Activated CD4-positive, alpha-beta T cell treated with anti-CD3 and anti-CD28 coated beads, Interleukin-2, amount 50 U/mL, for 16 hours (primary cell): ENCODE results near the gene FBH1.
"Not testable (repeated sequence)": the region's sequence is repeated elsewhere in the genome, so short reads cannot be mapped to it uniquely, and the experiment has no call there.

Experiments used
- DNase-seq: peaks from one replicate; pipeline ENCODE4 v3.0.0-alpha.2; 2020

The FBH1 gene

GRCh38 chr10:5876181-5876768, 13.8 kb upstream of the FBH1 start:
- no peak for DNase-seq

GRCh38 chr10:5877041-5877440, 13.0 kb upstream of the FBH1 start:
- DNase-seq, result not testable (repeated sequence)

DNA sequence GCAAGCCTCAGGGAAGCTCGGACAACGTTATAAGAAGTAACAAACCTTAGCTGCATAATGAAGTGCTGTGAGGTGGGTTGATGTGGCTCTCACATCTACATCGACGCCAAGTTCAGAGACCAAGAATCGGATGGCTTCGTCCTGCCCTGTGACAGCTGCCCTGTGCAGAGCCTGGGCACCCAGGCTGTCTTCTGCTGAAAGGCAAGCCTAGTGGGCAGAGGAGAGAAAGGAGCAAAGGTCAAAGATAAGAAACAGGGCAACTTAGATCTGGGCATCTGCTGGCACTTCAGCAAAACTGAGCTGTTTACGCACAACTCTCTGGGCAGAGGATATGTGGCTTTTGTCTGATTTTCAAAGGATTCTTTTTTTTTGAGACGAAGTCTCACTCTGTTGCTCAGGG, 7.1 kb upstream of the FBH1 start:
- no peak for DNase-seq

DNA sequence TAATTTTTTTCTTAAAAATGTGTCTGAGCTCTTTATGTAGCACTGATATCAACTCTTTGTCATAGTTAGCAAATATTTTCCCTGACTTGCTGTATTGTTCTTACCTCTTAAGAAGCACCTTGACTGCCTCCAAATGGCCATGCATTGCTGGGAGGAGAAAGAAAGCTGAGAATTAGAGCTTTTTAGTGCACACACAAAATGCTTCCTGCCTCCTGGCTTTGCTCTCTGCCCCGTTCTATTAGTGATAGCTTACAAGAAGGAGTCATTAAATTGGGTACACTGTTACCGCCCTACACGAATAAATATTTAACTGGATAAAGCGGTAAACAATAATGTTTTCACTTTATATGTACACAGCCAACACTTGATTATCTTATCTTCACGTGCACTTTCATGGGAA, 4.4 kb upstream of the FBH1 start:
- no peak for DNase-seq

DNA sequence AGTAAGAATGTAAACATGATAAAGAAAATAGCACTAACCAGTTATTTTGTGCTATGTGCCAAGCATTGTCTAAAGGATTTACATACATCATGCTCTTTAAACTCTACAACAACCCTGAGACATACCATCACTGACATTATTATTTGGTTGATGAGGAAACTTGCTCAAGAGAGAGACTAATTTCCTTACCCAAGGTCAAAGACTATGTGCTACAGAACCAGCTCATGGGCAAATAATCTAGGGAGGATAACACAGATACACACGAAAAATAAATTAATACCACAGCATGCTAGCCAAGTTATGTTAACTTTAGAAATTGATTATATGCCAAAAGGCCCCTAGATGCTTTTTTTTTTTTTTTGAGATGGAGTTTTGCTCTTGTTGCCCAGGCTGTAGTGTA, 3.0 kb upstream of the FBH1 start:
- no peak for DNase-seq

DNA sequence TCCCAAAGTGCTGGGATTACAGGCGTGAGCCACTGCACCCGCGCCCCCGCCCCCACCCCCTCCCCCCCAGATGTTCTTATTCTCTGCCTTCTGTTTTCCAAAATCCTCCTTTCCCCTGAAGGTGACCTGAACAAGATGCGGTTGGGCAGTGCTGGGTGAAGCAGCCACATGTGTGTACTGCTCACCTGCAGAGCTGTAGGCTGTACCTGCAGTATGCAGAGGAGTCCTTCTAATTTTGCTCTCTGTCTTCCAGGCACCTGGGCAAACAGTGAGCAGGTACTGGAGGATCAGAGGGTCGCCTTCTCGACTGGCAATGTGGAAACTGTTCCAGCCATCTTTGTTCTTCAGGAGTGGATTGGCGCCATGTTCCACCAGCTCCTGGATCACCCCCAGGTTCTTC, 2.4 kb upstream of the FBH1 start:
- no peak for DNase-seq

- DNase-seq, result no peak
These were observed 1.7 kb upstream of the FBH1 start for GRCh38 chr10:5888351-5888750.

DNA sequence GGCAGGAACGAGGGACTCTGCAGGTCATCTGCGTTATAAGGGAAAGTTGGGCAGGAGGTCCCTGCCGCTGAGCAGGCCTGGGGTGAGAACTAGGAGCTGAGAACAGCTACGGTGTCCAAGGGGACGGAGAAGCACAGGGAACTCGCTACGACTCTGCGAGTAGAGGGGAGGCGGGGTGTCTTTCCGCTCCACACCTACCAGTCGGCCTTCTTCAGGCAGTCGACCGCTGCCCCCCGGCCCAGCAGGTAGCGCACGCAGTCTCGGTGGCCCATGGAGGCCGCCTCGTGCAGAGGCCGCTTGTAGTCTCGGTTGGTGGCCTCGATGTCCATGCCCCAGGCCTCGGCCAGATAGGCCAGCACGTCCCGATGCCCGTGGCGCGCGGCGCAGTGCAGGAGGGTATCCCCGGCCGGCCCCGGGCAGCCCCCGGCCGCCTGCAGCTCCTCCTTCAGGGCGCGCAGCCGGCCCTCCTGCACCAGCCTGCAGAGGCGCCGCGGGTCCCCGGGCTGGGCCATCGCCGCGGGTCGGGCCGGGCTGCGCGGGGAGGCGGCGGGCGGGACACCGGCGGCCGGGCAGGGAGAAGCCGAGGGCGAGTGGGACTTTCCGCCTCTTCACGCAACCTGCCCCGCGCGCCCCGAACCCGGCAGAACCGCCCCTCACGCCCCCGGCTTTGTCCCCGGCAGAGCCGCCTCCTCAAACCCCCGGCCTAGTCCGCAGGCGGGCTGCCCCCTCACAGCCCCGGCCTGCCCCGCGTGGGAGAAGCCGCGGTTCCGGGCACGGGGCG, 1.0 kb upstream of the FBH1 start:
- DNase-seq, result peak; percentile 38

- DNase-seq, result peak; percentile 20
These were observed 441 bp downstream of the FBH1 start for GRCh38 chr10:5890452-5890915.

DNA sequence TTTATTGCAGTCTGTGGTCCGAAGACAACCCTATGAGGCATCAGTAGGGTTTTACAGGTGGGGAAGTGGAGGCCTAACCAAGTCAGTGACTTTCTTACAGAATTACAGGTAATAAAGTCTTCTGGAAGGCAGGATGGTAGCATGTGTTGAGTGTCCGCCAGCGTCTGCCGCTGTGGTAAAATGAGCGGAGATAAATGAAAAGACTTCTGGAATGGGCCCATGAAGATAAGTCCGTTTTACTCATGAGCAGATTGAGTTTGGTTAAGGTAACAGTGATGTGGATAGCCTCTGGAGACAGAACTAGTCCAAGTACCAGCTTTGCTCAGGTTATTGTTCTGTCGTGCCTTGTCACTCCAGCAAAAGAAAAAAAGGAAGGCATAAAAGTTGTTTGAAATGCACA, 966 bp downstream of the FBH1 start:
- no peak for DNase-seq

DNA sequence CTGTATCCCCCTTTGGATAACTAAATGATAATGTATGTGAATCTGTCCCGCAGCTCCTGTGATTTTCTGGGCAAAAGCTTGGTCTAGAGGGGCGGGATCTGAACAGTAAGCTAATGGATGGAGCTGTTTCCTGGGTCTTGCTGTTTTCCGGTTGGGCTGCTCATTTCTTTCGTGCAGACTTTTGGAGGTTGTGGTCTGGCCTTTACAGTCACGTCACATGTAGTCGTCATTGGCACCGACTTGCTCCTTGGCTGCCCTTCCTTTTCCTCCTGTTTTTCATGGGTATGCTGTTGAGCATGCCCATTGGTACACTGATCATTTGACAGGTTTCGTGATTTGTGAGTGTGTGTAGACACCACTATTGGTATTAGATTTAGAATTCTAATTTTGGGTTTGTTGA, 2.0 kb downstream of the FBH1 start:
- DNase-seq, result no peak

GRCh38 chr10:5893321-5893720, 3.3 kb downstream of the FBH1 start:
- no peak for DNase-seq

DNA sequence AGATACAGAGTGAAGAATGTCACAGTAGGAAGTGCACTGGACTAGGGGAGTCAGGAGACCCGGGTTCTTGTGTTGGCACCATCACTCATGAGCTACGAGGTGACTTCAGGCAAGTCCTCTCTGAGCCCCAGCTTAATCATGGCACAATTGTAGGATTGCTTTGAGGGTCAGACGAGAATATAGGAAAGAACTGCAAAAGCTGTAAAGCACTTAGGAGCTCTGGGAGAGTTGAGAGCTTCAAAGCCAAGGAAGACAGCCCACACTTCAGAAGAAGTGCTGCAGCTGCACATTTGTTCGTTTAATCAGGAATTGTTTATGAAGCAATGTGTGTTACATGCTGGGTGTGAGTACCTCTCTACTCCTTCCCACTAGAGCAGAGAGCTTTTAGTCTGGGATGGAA, 4.4 kb downstream of the FBH1 start:
- DNase-seq, result no peak

- DNase-seq, result no peak
These were observed 4.8 kb downstream of the FBH1 start for GRCh38 chr10:5894873-5895272.

- no peak for DNase-seq
These were observed 5.3 kb downstream of the FBH1 start for GRCh38 chr10:5895365-5895764.

DNA sequence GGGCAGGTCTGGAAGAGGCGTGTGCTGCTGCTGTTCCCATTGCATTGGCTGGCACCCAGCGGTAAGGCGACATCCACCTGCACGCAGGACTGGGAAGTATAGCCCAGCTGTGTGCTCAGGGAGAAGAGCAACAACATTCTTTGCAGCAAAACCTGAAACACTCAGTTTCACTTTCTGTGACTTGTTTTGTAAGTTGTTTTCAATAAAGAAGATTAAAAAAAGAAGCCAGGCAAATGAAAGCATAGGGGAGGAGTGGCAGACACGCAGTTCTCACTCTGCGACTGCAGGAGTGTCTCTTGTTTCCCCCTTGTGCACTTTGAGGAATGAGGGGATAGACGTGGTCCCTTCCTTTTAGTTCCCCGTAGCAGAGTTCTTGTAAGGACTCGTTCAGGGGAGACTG, 5.8 kb downstream of the FBH1 start:
- no peak for DNase-seq

DNA sequence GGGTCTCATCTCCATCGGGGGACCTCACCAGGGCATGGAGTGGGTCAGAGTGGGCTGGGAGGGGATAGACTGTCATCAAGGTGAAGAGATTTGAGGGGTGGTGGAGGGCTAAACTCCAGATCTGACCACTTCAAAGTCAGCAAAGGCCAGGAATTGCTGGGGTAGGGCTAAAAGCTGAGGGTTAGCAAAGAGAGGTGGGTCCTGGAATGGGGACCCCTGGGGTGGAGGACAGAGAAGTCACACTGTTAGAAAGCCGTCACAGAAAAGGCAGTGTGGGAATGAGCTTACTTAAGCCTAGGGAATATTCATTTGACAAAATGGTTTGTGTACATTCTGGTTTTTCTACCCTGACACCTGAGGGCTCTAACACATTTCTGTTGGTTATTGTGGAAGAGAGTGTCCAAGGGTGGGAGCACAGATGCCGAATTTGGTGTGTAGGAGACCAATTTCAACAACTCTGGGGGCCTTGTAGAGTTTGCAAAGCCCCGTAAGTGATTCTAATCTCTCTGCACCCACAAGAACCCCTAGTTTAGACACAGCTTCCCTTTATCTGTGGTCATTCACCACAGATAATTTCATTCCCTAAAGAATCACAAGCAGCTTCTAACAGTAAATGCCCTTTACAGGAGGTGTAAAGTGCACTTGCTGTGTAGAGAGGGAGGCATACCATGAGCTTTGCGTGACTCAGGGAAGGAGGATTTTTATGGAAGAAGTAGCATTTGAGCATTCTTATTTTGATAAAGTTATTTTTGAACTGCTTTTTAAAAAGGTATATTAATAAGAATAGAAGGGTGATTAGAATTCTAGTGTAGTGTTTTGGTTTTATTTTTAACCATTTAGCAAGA, 6.4 kb downstream of the FBH1 start:
- no peak for DNase-seq

GRCh38 chr10:5897053-5897340, 7.0 kb downstream of the FBH1 start:
- DNase-seq, result no peak

DNA sequence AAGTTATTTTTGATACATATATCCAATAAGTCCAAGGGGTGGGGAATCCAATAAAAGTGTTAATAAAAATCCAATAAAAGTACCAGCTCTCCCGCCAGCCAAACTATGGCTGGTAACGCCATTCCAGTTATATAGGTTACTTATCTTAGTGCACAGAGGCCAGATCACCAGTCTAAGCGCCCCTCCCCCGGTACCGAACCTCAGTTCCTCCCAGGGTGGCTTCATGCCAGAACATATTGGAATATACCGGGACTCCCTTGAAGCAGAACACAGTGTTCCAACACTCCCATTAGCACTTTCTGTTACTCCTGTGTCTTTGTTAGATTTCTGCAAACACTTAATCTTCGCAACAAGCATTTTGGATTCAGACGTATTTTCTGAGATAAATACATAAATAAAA, 7.5 kb downstream of the FBH1 start:
- no peak for DNase-seq

GRCh38 chr10:5898163-5898562, 8.1 kb downstream of the FBH1 start:
- DNase-seq, result no peak

GRCh38 chr10:5900247-5900646, 10.2 kb downstream of the FBH1 start:
- DNase-seq, result no peak

GRCh38 chr10:5902511-5903274, 12.7 kb downstream of the FBH1 start:
- no peak for DNase-seq

- DNase-seq, result no peak
These were observed 13.5 kb downstream of the FBH1 start for GRCh38 chr10:5903563-5903962.
